ENCODE measurements around the gene CIBAR2. TPM values are rescaled to one million over a fixed set of nuclear protein-coding genes. Genes with fewer than 3 reads are reported as not detected.

CIBAR2 gene
- total RNA-seq, 4 donors from 2014 or later: not detected

DNA sequence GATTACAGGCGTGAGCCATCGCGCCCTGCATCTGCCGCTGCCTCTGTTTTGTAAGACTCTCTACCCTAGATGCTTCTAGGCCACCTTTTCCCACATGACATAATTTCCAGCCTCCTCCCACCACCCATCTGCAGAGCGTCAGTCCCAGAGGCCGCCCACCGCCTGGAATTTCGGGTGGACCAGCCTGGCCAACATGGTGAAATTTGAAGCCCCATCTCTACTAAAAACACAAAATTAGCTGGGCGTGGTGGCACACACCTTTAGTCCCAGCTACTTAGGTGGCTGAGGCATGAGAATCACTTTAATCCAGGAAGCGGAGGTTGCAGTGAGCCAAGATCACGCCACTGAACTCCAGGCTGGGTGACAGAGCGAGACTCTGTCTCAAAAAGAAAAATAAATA is 5.1 kb upstream of the CIBAR2 start:
- intact Hi-C loops (cut with DNase I): no loop called here
- H3K27me3 ChIP-seq: no peaks in the 10 kb centered on the region
- H3K9me3 ChIP-seq: no peaks in the 10 kb centered on the region
- TF ChIP-seq, protein P1, sequence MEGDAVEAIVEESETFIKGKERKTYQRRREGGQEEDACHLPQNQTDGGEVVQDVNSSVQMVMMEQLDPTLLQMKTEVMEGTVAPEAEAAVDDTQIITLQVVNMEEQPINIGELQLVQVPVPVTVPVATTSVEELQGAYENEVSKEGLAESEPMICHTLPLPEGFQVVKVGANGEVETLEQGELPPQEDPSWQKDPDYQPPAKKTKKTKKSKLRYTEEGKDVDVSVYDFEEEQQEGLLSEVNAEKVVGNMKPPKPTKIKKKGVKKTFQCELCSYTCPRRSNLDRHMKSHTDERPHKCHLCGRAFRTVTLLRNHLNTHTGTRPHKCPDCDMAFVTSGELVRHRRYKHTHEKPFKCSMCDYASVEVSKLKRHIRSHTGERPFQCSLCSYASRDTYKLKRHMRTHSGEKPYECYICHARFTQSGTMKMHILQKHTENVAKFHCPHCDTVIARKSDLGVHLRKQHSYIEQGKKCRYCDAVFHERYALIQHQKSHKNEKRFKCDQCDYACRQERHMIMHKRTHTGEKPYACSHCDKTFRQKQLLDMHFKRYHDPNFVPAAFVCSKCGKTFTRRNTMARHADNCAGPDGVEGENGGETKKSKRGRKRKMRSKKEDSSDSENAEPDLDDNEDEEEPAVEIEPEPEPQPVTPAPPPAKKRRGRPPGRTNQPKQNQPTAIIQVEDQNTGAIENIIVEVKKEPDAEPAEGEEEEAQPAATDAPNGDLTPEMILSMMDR (IDR thresholded peaks at IDR 0.05): no peak
- TF ChIP-seq EP300 (IDR thresholded peaks at IDR 0.05): no peak
- TF ChIP-seq POLR2AphosphoS5 (IDR thresholded peaks at IDR 0.05): no peak
- TF ChIP-seq POLR2A (IDR thresholded peaks at IDR 0.05; ENCODE audit: low read depth): no peak
- 94% methylated on average over 12 of the region's 12 CpGs for WGBS
- no peaks in the 10 kb centered on the region for H3K36me3 ChIP-seq
- no peak overlapping the region for H3K4me3 ChIP-seq
- H3K4me1 ChIP-seq: peaks cover 8 to 11% (median 10%) of the 10 kb centered on the region in 4 donors
- no peak for DNase-seq (ENCODE audit: extremely low spot score)
- H3K27ac ChIP-seq (replicated peaks in 1 of 4): no peak overlapping the region

DNA sequence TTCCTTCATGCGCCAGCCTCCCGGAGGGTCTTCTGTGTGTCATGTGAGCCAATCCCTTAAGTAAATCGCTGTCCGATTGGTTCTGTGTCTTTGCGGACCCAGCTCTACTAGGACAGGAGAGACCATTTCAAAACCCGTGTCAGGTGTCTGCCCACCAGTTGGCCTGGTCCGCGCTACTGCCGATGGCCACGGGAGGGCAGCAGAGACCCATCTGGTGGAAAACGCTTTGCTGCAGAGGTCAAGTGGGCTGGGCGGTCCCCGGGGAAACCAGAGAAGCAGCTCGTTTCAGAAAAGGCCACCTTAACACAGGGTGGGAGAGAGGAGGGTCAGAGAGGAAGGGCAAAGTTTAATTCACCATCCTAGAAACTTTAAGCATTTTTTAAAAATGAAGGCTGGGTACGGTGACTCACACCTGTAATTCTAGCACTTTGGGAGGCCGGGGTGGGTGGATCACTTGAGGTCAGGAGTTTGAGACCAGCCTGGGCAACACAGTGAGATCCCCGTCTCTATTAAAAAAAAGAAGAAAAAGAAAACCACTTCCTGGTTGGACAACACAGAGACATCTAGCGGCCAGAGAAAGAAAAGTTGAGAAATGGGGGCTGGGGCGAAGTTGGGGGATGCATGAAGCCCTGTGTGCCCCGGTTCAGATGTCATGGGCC is 2.8 kb upstream of the CIBAR2 start:
- H3K9me3 ChIP-seq: no peaks in the 10 kb centered on the region
- H3K4me1 ChIP-seq: peaks cover 8 to 11% (median 10%) of the 10 kb centered on the region in 4 donors
- H3K27ac ChIP-seq (replicated peaks in 1 of 4): peak overlapping the region in 2 of 4 donors; percentile 45 to 59
- peak overlapping the region; percentile 20 to 28 (median 27) for H3K4me3 ChIP-seq
- WGBS: 15% methylated on average over 17 of the region's 20 CpGs
- H3K36me3 ChIP-seq: no peaks in the 10 kb centered on the region
- DNase-seq (ENCODE audit: extremely low spot score): peak; percentile 97
- intact Hi-C loops (cut with DNase I): loop anchor here (2.0 kb wide), 1 partner anchor 130 kb away; no protein-coding TSS in a partner anchor
- TF ChIP-seq EP300 (IDR thresholded peaks at IDR 0.05) (no peak), POLR2AphosphoS5 (IDR thresholded peaks at IDR 0.05) (peak; percentile 21 to 59), POLR2A (IDR thresholded peaks at IDR 0.05; ENCODE audit: low read depth) (no peak)
- TF ChIP-seq, protein P1 (IDR thresholded peaks at IDR 0.05): peak; percentile 92 to 98 (median 93)
- H3K27me3 ChIP-seq: no peaks in the 10 kb centered on the region

DNA sequence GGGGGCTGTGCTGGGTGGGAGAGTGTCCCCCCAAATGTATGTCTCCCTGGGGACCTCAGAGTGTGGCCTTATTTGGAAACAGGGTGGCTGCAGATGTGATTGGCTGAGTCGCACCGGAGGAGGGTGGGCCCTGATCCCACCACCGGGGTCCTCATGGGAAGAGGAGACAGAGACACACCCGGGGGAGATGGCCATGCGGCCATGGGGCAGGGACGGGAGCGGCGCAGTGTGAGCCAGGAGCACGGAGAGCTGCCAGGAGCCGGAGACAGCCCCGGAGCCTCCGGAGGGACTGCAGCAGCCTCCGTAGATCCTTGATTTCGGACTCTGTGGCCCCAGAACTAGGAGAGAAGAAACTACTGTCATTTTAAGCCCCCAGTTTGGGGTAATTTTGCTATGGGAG is 1.6 kb upstream of the CIBAR2 start:
- no peak for DNase-seq (ENCODE audit: extremely low spot score)
- intact Hi-C loops (cut with DNase I): loop anchor here (2.0 kb wide), 1 partner anchor 131 kb away; no protein-coding TSS in a partner anchor
- peaks cover 8 to 11% (median 10%) of the 10 kb centered on the region in 4 donors for H3K4me1 ChIP-seq

DNA sequence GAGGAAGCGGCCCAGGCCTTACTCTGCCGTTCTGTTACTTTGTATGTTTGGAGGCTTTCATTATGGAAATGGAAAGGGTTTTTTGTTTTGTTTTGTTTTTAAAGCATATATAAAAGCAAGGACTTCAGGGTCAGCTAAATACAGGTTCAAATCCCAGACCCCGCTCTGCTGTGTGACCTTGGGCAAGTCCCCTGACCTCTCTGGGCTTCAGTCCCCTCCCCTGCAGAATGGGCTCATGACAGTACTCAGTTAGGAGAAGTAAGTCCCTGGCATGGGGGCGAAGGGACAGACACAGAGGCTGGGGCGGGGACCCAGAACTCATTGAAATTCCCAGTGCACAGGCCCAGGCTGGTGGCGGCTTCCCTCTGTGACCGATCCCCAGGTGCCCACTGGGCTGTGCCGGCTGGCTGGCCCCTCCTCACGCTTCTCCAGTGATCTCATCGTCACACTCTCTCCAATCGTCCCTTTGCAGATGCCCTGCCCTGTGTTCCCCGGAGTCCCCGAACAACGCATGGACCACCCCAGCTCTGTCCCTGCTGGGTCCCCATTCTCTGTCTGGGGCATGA is 979 bp upstream of the CIBAR2 start:
- Histone ChIP-seq H3K9me3 (no peaks in the 10 kb centered on the region), H3K36me3 (no peaks in the 10 kb centered on the region), H3K27ac (replicated peaks in 1 of 4) (no peak overlapping the region), H3K27me3 (no peaks in the 10 kb centered on the region), H3K4me1 (peaks cover 8 to 11% (median 10%) of the 10 kb centered on the region in 4 donors), H3K4me3 (no peak overlapping the region)
- intact Hi-C loops (cut with DNase I): no loop called here
- WGBS: 88% methylated on average over 14 of the region's 14 CpGs
- DNase-seq (ENCODE audit: extremely low spot score): no peak
- TF ChIP-seq EP300 (IDR thresholded peaks at IDR 0.05) (no peak), POLR2AphosphoS5 (IDR thresholded peaks at IDR 0.05) (no peak), POLR2A (IDR thresholded peaks at IDR 0.05; ENCODE audit: low read depth) (no peak)
- TF ChIP-seq, protein P1 (IDR thresholded peaks at IDR 0.05): no peak

More for the DNA sequence above, 1.6 kb upstream of the CIBAR2 start:
- H3K36me3 ChIP-seq: no peaks in the 10 kb centered on the region
- no peaks in the 10 kb centered on the region for H3K9me3 ChIP-seq
- H3K27me3 ChIP-seq: no peaks in the 10 kb centered on the region
- H3K27ac ChIP-seq (replicated peaks in 1 of 4): no peak overlapping the region
- TF ChIP-seq, protein P1 (IDR thresholded peaks at IDR 0.05): no peak
- TF ChIP-seq POLR2A (IDR thresholded peaks at IDR 0.05; ENCODE audit: low read depth) (no peak), POLR2AphosphoS5 (IDR thresholded peaks at IDR 0.05) (no peak), EP300 (IDR thresholded peaks at IDR 0.05) (no peak)
- H3K4me3 ChIP-seq: no peak overlapping the region
- 75% methylated on average over 13 of the region's 14 CpGs for WGBS

Measured in esophagus muscularis mucosa (tissue), 4 donors.